Measurements from ENCODE around the gene PPP2R5E. TPM values are rescaled to one million over a fixed set of nuclear protein-coding genes. Genes with fewer than 3 reads are reported as not detected.

PPP2R5E gene
- total RNA-seq, 1 experiment from 2014 or later: 45.0 TPM

DNA sequence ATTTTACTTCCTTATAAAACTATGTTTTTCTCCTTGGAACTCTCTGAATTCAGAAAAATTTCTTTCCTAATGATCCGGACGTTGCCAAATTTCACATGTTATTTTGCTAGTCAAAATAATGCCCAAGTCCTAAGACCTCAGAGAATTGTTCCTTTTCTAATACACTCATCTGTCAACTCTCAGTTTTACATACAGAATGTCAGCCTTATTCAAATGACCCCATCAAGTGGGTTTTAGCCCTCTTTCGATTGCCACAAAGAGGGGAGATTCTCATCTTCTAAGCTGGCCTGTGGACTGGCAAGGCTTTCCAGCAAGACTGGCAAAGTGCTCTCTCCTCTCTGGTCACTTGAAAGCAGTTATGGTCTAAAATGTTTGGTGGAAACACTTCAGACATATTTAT, 125.2 kb downstream of the PPP2R5E start:
- RAD21 ChIA-PET (ENCODE audit: low non-redundant PET in 1 of 2, low total read pairs in 2 of 2, uncharacterized antibody in 2 of 2, unreplicated experiment in 2 of 2): no interaction called here
- intact Hi-C loops (cut with micrococcal nuclease): no loop called here
- H3K4me2 ChIP-seq (ENCODE audit: low read length): no peak overlapping the region

GRCh38 chr14:63413009-63413408, 130.2 kb downstream of the PPP2R5E start:
- no peak for TF ChIP-seq ELF1 (IDR thresholded peaks at IDR 0.05; ENCODE audit: borderline replicate concordance, low read depth)
- TF ChIP-seq, protein P1, sequence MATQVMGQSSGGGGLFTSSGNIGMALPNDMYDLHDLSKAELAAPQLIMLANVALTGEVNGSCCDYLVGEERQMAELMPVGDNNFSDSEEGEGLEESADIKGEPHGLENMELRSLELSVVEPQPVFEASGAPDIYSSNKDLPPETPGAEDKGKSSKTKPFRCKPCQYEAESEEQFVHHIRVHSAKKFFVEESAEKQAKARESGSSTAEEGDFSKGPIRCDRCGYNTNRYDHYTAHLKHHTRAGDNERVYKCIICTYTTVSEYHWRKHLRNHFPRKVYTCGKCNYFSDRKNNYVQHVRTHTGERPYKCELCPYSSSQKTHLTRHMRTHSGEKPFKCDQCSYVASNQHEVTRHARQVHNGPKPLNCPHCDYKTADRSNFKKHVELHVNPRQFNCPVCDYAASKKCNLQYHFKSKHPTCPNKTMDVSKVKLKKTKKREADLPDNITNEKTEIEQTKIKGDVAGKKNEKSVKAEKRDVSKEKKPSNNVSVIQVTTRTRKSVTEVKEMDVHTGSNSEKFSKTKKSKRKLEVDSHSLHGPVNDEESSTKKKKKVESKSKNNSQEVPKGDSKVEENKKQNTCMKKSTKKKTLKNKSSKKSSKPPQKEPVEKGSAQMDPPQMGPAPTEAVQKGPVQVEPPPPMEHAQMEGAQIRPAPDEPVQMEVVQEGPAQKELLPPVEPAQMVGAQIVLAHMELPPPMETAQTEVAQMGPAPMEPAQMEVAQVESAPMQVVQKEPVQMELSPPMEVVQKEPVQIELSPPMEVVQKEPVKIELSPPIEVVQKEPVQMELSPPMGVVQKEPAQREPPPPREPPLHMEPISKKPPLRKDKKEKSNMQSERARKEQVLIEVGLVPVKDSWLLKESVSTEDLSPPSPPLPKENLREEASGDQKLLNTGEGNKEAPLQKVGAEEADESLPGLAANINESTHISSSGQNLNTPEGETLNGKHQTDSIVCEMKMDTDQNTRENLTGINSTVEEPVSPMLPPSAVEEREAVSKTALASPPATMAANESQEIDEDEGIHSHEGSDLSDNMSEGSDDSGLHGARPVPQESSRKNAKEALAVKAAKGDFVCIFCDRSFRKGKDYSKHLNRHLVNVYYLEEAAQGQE (IDR thresholded peaks at IDR 0.05; ENCODE audit: low read depth): peak; percentile 46
- Histone ChIP-seq H3K27ac (ENCODE audit: low read depth, low read length) (no peak overlapping the region), H3K4me3 (replicated peaks in 1 of 2; ENCODE audit: low read depth in 1 of 2, low read length in 2 of 2) (no peak overlapping the region), H3K9me2 (ENCODE audit: insufficient read depth) (no peaks in the 10 kb centered on the region), H3K4me1 (ENCODE audit: control insufficient read depth in 1 of 2, insufficient read depth in 2 of 2, low read length in 2 of 2) (no peaks in the 10 kb centered on the region), H3K9me3 (ENCODE audit: control insufficient read depth in 1 of 2, insufficient read depth in 1 of 2, low read depth in 1 of 2, low read length in 2 of 2) (no peaks in the 10 kb centered on the region), H4K20me1 (ENCODE audit: insufficient read depth) (no peaks in the 10 kb centered on the region), H3K27me3 (ENCODE audit: insufficient read depth, low read length) (no peaks in the 10 kb centered on the region), H3K4me2 (ENCODE audit: low read length) (no peak overlapping the region), H3K36me3 (ENCODE audit: control insufficient read depth in 1 of 2, insufficient read depth in 2 of 2, low read length in 2 of 2) (no peaks in the 10 kb centered on the region), H3K79me2 (ENCODE audit: insufficient read depth, low read length) (no peaks in the 10 kb centered on the region; the same call in none of the 2 replicates), H3K9ac (ENCODE audit: low read length) (no peak overlapping the region), H2AFZ (ENCODE audit: low read depth, low read length, poor library complexity, severe bottlenecking) (no peak overlapping the region)
- BruUV-seq (replicated peaks): no TSS peak
- DNase-seq (ENCODE audit: low read depth, low spot score): no peak
- POLR2A ChIA-PET: no interaction called here
- RAD21 ChIA-PET (ENCODE audit: low non-redundant PET in 1 of 2, low total read pairs in 2 of 2, uncharacterized antibody in 2 of 2, unreplicated experiment in 2 of 2): no interaction called here
- CTCF ChIA-PET: no interaction called here
- intact Hi-C loops (cut with micrococcal nuclease): no loop called here
- no peak for ATAC-seq

More for the DNA sequence above, 125.2 kb downstream of the PPP2R5E start:
- no peak overlapping the region for H3K4me3 ChIP-seq (replicated peaks in 1 of 2; ENCODE audit: low read depth in 1 of 2, low read length in 2 of 2)
- ChIA-PET POLR2A (no interaction called here), CTCF (no interaction called here)
- no peaks in the 10 kb centered on the region for H3K4me1 ChIP-seq (ENCODE audit: control insufficient read depth in 1 of 2, insufficient read depth in 2 of 2, low read length in 2 of 2)
- ATAC-seq (no peak), DNase-seq (ENCODE audit: low read depth, low spot score) (no peak)
- no TSS peak for BruUV-seq (replicated peaks)
- no peaks in the 10 kb centered on the region; the same call in 1 of the 2 replicates for H3K79me2 ChIP-seq (ENCODE audit: insufficient read depth, low read length)
- H3K27me3 ChIP-seq (ENCODE audit: insufficient read depth, low read length): no peaks in the 10 kb centered on the region
- no peaks in the 10 kb centered on the region for H3K9me2 ChIP-seq (ENCODE audit: insufficient read depth)
- H3K36me3 ChIP-seq (ENCODE audit: control insufficient read depth in 1 of 2, insufficient read depth in 2 of 2, low read length in 2 of 2): peaks cover 4 to 7% of the 10 kb centered on the region in 2 experiments; a peak in 2 of 4 replicates
- H3K9ac ChIP-seq (ENCODE audit: low read length): no peak overlapping the region
- no peak overlapping the region for H3K27ac ChIP-seq (ENCODE audit: low read depth, low read length)
- TF ChIP-seq ZNF274 (IDR thresholded peaks at IDR 0.05; ENCODE audit: low read depth, low read length): no peak
- TF ChIP-seq ZFX (IDR thresholded peaks at IDR 0.05): no peak
- H2AFZ ChIP-seq (ENCODE audit: low read depth, low read length, poor library complexity, severe bottlenecking): no peak overlapping the region
- H4K20me1 ChIP-seq (ENCODE audit: insufficient read depth): no peaks in the 10 kb centered on the region
- no peaks in the 10 kb centered on the region for H3K9me3 ChIP-seq (ENCODE audit: control insufficient read depth in 1 of 2, insufficient read depth in 1 of 2, low read depth in 1 of 2, low read length in 2 of 2)
